IPS-NIHi7 (cell line): ENCODE data around the gene ENOX1.
A peak's percentile ranks its signal among the peaks of the same experiment; 100 is the strongest.
"Not testable (repeated sequence)": the region's sequence is repeated elsewhere in the genome, so short reads cannot be mapped to it uniquely, and the experiment has no call there.

Experiments
- DNase-seq: peaks from one replicate; pipeline ENCODE4 v3.0.0; 2012; ENCODE audit warnings: mixed read lengths; ENCODE audit errors: extremely low spot score

ENOX1 gene

GRCh38 chr13:43786766-43787517, at the start of gene ENOX1:
Gene ENOX1, minus strand, starts transcription at chr13:43786972.
- peak; percentile 61 for DNase-seq

DNA sequence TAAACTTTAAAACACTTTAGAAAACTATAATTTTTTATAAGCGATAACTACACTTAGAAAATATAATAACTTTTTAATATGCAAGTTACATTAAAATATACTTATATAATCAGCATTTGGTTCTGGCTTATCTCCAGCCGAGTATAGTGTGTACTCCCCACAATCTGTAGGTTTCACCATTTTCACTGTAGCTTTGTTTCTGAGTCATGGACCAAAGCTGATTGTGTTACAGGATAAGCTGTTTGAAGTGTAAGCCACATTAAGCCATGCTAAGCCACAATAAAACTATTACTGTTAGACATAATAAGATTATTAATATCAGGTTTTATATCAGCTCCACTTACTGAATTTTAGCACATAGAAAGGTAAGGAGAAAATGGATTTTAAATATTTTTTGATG, 48.9 kb upstream of the ENOX1 start:
- DNase-seq = no peak

DNA sequence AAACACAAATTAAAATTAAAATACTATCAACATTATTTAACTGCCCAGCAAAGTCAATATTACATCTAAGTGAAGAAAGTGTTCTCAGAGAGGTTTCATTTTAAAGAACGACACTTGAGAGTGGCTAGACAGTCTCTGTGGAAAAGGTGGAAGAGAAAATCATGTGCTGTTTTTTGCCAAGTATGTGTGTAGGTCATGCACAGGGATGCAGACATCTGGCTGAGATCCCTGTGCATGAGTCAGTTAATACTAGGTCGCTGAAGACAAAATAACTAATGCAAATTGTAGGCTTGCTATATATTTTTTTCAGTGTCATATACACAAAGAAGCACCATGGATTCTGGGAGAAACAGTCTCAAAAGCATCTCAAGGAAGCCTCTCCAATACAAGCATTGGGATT, 44.3 kb upstream of the ENOX1 start:
- no peak for DNase-seq

GRCh38 chr13:43830497-43830881, 43.7 kb upstream of the ENOX1 start:
- DNase-seq = no peak

DNA sequence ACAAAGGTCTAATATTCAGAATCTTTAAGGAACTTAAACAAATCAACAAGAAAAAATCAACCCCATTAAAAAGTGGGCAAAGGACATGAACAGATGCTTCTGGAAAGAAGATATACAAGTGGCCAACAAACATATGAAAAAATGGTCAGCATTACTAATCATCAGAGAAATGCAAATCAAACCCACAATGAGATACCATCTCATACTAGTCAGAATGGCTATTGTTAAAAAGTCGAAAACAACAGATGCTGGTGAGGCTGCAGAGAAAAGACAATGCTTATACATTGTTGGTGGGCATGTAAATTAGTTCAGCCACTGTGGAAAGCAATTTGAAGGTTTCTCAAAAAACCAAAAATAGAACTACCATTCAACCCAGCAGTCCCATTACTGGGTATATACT, 37.9 kb upstream of the ENOX1 start:
- not testable (repeated sequence) for DNase-seq

DNA sequence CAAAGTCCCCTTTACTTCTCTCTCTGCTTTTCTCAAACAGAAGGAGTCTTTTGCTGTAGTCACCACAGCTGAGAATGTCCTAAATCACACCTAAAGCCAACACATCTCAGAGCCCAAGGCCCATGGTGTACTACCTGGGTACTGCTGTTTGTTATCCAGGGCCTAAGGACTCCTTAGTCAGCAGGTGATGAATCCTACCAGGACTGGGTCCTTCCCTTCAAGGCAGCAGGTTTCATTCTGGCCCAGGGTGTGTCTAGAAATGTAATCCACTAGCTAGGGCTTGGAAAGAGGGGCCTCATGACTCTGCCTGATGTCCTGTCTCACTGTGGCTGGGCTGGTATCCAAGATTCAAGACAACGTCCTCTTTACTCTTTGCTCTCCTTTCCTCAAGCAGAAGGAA, 36.2 kb upstream of the ENOX1 start:
- DNase-seq = no peak

DNA sequence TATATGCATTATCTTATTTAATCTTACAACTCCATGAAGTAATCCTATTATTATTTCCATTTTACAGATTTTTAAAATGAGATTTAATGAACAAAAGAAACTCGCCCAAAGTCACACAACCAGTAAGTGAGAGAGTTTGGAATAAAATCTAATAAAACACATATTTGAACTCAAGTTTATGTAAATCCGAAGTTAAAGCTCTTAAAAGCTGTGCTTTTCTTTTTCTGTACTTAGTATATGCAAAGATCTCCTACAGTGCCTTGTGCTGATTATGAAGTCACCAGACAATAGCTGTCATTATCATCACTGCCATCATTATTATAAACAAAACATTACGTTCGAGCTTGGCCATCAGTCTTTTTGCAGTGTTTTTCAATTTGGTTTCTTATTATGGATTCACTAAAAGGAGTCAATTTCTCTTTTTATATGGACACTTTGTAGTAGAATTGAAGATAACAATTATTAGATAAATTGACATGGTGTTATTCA, 29.7 kb upstream of the ENOX1 start:
- DNase-seq = no peak

GRCh38 chr13:43815204-43815603, 28.4 kb upstream of the ENOX1 start:
- no peak for DNase-seq

DNA sequence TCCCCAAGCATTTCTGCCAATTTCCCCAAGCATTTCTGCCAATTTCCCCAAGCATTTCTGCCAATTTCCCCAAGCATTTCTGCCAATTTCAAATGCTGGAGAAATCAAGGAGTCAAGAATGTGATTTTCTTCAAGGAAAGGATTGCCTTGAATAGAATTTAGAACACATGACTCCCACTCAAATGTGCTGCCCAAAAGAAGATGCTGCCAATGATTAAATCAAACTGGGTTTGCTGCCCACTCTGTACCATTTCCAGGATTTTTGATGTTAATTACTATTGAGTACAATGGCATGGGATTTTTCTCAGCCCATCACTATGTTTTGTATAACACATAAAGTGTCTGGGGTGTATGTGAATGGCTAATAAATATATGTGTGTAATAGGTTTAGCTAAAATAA, 21.9 kb upstream of the ENOX1 start:
- no peak for DNase-seq

DNA sequence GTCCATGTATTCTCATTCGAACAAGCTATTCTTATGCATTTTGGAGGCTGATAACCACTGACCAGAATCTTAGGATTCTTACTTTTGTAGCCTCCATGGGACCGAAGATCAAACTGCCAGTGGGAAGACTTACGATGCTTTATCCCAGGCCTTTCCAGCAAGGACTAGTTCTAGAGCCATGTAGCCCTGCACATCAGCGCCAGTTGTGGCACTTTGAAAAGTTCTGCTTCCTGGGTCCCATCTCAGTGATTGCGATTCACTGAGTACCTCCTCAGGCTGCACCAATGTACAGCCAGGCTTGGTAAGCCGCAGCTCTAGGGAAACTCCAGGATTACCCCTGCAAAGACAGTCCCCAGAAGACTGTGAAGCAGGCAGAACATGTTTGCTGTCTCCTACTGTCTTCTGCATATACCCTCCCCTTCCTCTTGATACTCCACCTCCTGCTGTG, 18.9 kb upstream of the ENOX1 start:
- DNase-seq = no peak

GRCh38 chr13:43805071-43805468, 18.3 kb upstream of the ENOX1 start:
- peak; percentile 38 for DNase-seq

GRCh38 chr13:43804461-43805070, 17.8 kb upstream of the ENOX1 start:
- DNase-seq = no peak

GRCh38 chr13:43802511-43802910, 15.7 kb upstream of the ENOX1 start:
- no peak for DNase-seq

DNA sequence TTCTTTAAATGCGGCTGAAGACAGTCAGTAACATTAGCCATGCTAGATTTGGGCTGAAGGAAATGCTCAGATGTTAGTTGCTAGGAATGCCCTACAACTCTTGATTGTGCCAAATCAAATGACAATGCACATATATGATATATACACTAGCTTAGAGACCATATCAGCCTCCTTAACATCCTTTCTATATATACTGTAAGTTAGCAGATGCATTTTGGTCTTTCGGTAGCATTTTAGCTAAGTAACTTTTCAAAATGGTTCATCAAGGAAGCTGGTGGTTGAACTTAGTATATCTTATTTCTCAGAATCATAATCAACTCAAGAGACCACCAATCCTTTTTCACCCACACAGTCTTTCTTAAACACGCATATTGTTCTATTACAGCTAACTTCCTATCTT, 14.1 kb upstream of the ENOX1 start:
- DNase-seq = no peak

DNA sequence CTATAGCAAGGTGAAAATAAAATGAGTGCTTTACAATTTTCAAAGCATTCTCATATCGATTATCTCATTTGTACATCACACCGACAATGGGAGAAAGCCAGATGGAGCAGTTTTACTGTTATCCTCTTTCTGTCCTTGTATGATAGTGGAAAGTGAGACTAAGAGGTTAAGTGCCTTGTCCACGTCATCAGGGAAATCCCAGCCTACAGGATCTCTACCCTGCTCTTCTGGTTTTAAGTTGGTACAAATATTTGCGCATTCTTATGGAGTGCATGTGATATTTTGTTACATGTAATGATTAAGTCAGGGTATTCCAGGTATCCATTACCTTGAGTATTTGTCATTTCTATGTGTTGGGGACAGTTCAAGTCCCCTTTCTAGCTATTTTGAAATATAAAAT, 12.4 kb upstream of the ENOX1 start:
- no peak for DNase-seq

DNA sequence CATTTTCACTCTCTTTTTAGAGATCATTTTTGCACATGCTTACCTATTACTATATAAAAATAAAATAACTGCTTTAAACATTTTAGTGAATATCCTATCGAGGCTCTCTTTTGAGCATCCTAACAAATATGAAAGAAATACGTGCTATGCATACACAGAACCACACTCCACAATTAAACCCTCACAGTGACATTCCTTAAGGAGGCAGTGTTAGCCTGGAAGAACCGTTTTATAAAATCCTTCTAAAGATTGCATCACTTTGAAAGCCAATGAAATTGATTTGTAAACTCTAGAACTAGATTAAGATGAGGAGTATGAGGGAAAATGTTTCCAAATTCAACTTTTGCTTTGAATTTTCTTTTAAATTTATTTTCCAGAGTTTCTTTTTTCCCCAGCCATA, 11.1 kb upstream of the ENOX1 start:
- DNase-seq = no peak

GRCh38 chr13:43797159-43797558, 10.4 kb upstream of the ENOX1 start:
- DNase-seq = no peak

GRCh38 chr13:43794416-43794815, 7.6 kb upstream of the ENOX1 start:
- no peak for DNase-seq

DNA sequence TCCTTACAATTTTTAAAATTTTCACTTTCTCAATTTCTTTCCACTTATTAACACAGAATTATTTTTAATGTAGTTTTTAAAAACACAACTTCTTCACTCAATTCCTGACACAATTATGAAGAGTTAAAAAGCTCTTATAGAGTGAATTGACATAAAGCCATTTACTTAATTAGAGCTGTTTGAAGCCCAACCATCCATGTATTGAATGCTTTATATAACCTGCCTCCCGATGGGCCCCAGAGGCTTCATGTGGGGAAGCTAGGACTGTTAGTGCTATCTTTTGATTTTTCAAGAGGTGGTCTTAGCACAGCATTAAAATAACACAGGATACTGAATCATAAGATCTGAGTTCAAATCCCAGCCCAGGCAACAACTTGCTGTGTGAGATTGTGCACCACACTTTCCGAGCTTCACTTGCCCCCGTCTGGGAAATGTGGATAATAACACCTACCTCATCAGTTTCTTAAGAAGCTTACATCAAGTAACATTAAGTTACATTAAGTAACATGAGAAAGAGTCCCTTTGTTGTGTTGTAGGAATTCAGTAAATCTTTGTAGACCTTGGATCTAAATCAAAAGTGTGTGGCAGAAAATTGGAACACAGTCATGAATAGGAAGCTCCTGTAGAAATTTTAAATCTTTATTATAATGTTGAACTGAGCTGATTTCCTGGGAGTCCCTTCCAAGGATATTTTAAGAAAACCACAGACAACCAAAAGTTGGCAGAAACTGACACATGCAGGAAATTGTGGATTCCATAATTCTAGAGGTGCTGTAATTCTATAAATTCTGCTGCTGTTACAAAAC, 5.5 kb upstream of the ENOX1 start:
- DNase-seq = no peak

GRCh38 chr13:43787997-43788396, 1.2 kb upstream of the ENOX1 start:
- DNase-seq = peak; percentile 25

- DNase-seq = no peak
Observed at GRCh38 chr13:43787518-43787891, 733 bp upstream of the ENOX1 start.

- DNase-seq = no peak
Observed at GRCh38 chr13:43786472-43786765, 353 bp downstream of the ENOX1 start.
